ENCODE data around the gene LGSN.
"Not testable (repeated sequence)": the region's sequence is repeated elsewhere in the genome, so short reads cannot be mapped to it uniquely, and the experiment has no call there.

Gene LGSN

GRCh38 chr6:63249875-63250482, 69.8 kb downstream of the LGSN start:
- no peak for TF ChIP-seq CTCF (IDR thresholded peaks at IDR 0.05; ENCODE audit: insufficient read depth, low read depth, low read length, missing control alignments)
- DNase-seq (ENCODE audit: low read depth), result no peak
- H3K4me3 ChIP-seq (ENCODE audit: low read length), result no peak overlapping the region

GRCh38 chr6:63246581-63246980, 73.2 kb downstream of the LGSN start:
- H3K4me3 ChIP-seq (ENCODE audit: low read length), result no peak overlapping the region
- TF ChIP-seq CTCF (IDR thresholded peaks at IDR 0.05; ENCODE audit: insufficient read depth, low read depth, low read length, missing control alignments), result no peak
- DNase-seq (ENCODE audit: low read depth), result no peak

- no peak overlapping the region for H3K4me3 ChIP-seq (ENCODE audit: low read length)
- no peak for DNase-seq (ENCODE audit: low read depth)
- no peak for TF ChIP-seq CTCF (IDR thresholded peaks at IDR 0.05; ENCODE audit: insufficient read depth, low read depth, low read length, missing control alignments)
Measured at GRCh38 chr6:63245909-63246308, 73.9 kb downstream of the LGSN start.

DNA sequence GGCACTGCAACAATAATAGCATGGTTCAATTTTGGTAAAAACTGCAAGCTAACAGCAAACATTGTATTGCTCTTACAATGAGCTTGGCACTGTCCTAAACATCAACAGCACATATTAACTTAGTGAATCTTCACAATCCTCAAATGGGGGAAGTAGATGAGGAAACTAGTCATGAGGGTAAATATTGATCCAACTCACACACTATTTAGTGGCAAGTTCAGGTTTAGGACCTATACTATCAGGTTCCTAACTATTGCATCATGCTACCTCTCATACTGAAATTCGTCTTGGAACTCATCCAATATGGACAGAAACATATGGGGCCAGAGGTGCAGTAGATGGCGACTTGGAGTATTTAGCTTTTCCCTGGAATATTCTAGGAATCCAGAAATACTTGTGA, 74.4 kb downstream of the LGSN start:
- DNase-seq (ENCODE audit: low read depth), result no peak
- H3K4me3 ChIP-seq (ENCODE audit: low read length), result no peak overlapping the region
- TF ChIP-seq CTCF (IDR thresholded peaks at IDR 0.05; ENCODE audit: insufficient read depth, low read depth, low read length, missing control alignments), result no peak

DNA sequence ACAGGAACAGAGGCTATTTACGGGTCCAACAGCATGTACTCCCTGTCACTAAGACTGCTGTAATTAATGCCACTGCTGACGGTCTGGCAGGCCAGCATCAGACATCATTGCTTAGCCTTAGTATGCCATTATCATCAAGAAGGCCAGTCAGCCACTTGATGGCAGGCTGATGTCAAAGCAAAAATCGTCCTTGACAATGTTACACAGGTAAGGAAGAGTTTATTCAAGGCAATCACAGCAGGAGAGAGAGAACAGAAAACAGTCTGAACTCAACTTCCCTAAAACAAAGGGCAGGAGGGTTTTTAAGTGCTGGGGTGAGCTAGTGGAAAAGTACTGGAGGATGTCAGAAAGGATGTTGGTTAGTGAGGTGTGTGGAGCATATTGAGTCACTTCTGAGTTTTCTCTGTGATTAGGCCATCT, 83.4 kb downstream of the LGSN start:
- H3K4me3 ChIP-seq (ENCODE audit: low read length), result no peak overlapping the region
- no peak for DNase-seq (ENCODE audit: low read depth)
- TF ChIP-seq CTCF (IDR thresholded peaks at IDR 0.05; ENCODE audit: insufficient read depth, low read depth, low read length, missing control alignments), result no peak

DNA sequence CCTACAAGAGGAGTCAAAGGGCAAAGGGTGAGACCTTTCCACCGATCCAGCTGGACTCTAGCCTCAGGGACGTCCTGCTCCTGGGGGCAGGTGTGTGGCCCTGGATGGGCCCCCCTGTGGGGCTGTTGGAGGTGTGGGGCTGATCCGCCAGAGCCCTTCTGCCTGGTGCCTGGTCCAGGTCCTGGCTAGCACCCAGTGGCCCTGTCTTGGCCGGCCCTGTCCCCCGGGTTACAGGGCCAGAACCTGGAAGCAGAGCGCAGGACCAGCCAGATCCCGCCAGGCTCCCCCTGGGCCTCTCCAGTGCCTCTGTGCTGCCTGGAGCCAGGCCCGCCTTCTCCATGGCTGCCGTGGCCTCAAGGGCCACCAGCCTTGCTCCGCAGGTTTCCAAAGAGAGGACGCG, 89.3 kb downstream of the LGSN start:
- not testable (repeated sequence) for H3K4me3 ChIP-seq (ENCODE audit: low read length); DNase-seq (ENCODE audit: low read depth)

GRCh38 chr6:63230027-63230426, 89.8 kb downstream of the LGSN start:
- DNase-seq (ENCODE audit: low read depth); H3K4me3 ChIP-seq (ENCODE audit: low read length): not testable (repeated sequence)

- H3K4me3 ChIP-seq (ENCODE audit: low read length); DNase-seq (ENCODE audit: low read depth): not testable (repeated sequence)
Measured at GRCh38 chr6:63227928-63228894, 91.6 kb downstream of the LGSN start.

GRCh38 chr6:63225987-63226386, 93.8 kb downstream of the LGSN start:
- not testable (repeated sequence) for H3K4me3 ChIP-seq (ENCODE audit: low read length); DNase-seq (ENCODE audit: low read depth)

Measured in epithelial cell of esophagus (primary cell).